Calu3 (cell line): ENCODE measurements around the gene ZBTB22. TPM values are rescaled to one million over a fixed set of nuclear protein-coding genes. Genes with fewer than 3 reads are reported as not detected.
"Not testable (repeated sequence)": the region's sequence is repeated elsewhere in the genome, so short reads cannot be mapped to it uniquely, and the experiment has no call there.

ENCODE experiments used
- BruUV-seq: library from RNA; stranded (reverse); fragments of 400-500 nt; replicated peaks from 2 replicates; lab custom pipeline; 2021; lab: Mats Ljungman, UMichigan
- CTCF ChIA-PET: fragments of 300-600 bp; sonication (Branson Sonifier 250); formaldehyde crosslinking; loops from one replicate; lab custom pipeline; 2022; ENCODE audit warnings: antibody characterized with exemption; lab: Charles Lee
- DNase-seq: peaks from one replicate; pipeline ENCODE4 v3.0.0; 2022
- H3K27ac Mint-ChIP-seq: one replicate; pipeline ENCODE4 v1.8.0; 2022; ENCODE audit warnings: mixed read lengths; ENCODE audit not compliant: unreplicated experiment
- H3K27me3 Mint-ChIP-seq: one replicate; pipeline ENCODE4 v1.8.0; 2022; ENCODE audit warnings: mixed read lengths; ENCODE audit not compliant: unreplicated experiment
- H3K36me3 Mint-ChIP-seq: one replicate; pipeline ENCODE4 v1.8.0; 2022; ENCODE audit warnings: mild to moderate bottlenecking, moderate library complexity, mixed read lengths; ENCODE audit not compliant: insufficient read depth, unreplicated experiment
- H3K4me1 Mint-ChIP-seq: one replicate; pipeline ENCODE4 v1.8.0; 2022; ENCODE audit warnings: mild to moderate bottlenecking, low read depth, mixed read lengths; ENCODE audit not compliant: unreplicated experiment
- H3K4me3 Mint-ChIP-seq: one replicate; pipeline ENCODE4 v1.8.0; 2022; ENCODE audit warnings: mild to moderate bottlenecking, low read depth, moderate library complexity, mixed read lengths; ENCODE audit not compliant: unreplicated experiment
- H3K9me3 Mint-ChIP-seq: one replicate; pipeline ENCODE4 v1.8.0; 2022; ENCODE audit warnings: low read depth, mixed read lengths; ENCODE audit not compliant: unreplicated experiment
- intact Hi-C: fragments of 100-400 bp; cut with micrococcal nuclease; formaldehyde crosslinking; loops from one replicate; pipeline ENCODE4 v1.10.0; 2022; ENCODE audit not compliant: unreplicated experiment
- total RNA-seq: library from RNA; stranded (reverse); gene quantifications from 2 replicates; pipeline ENCODE4 v1.2.3, GENCODE V29; 2022
- TF ChIP-seq, protein P1 (sequence below): fragments of 200-600 bp; IDR thresholded peaks from one replicate; pipeline ENCODE4 v1.8.0; 2022; ENCODE audit warnings: antibody characterized with exemption; ENCODE audit not compliant: unreplicated experiment

ZBTB22 gene
- total RNA-seq, 1 experiment from 2014 or later, result 22.6 TPM

DNA sequence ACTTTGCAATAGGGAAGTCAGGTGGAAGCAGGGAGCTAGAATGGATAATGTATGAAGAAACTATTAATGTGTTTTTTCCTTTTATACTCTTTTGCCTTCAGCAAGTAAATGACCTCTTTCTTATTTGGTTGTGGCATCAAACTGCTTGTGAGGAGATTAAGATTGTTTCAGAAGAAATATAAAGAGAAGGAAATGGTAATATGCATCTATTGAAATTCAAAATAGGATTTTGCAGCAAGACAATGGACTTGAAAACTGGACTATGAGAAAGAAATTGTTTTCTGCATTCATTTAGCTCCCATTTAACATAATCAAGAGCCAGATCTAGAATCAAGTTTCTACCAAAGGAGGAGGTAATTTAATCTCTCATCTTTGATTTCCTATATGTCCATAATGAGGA is 41.8 kb upstream of the ZBTB22 start:
- H3K4me1 Mint-ChIP-seq, result peaks cover 62% of the 10 kb centered on the region

DNA sequence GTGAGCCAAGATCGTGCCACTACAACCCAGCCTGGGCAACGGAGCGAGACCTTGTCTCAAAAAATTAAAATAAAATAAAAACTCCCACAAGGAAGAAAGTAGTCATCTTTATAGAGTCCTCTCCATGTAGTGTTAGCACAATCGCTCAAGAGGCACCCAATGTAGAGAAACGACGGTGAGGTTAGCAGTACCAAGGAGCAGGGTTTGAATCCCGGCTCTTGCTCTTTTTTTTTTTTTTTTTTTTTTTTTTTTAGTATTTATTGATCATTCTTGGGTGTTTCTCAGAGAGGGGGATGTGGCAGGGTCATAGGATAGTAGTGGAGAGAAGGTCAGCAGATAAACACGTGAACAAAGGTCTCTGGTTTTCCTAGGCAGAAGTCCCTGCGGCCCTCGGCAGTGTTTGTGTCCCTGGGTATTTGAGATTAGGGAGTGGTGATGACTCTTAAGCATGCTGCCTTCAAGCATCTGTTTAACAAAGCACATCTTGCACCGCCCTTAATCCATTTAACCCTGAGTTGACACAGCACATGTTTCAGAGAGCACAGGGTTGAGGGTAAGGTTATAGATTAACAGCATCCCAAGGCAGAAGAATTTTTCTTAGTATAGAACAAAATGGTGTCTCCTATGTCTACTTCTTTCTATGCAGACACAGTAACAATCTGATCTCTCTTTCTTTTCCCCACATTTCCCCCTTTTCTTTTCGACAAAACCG is 39.8 kb upstream of the ZBTB22 start:
- peaks cover 48% of the 10 kb centered on the region for H3K4me1 Mint-ChIP-seq
- BruUV-seq, H3K9me3 Mint-ChIP-seq, H3K27ac Mint-ChIP-seq, H3K27me3 Mint-ChIP-seq, DNase-seq, intact Hi-C loops, H3K36me3 Mint-ChIP-seq, H3K4me3 Mint-ChIP-seq: not testable (repeated sequence)
- CTCF ChIA-PET, result interaction anchor here (0.9 kb wide), 1 partner anchor 17 kb away, joined by 3 read pairs; no protein-coding TSS in a partner anchor

More for the DNA sequence above, 41.8 kb upstream of the ZBTB22 start:
- no peak for DNase-seq
- intact Hi-C loops, result no loop called here
- H3K27ac Mint-ChIP-seq, result no peak overlapping the region
- H3K27me3 Mint-ChIP-seq, result no peaks in the 10 kb centered on the region
- TF ChIP-seq, protein P1, sequence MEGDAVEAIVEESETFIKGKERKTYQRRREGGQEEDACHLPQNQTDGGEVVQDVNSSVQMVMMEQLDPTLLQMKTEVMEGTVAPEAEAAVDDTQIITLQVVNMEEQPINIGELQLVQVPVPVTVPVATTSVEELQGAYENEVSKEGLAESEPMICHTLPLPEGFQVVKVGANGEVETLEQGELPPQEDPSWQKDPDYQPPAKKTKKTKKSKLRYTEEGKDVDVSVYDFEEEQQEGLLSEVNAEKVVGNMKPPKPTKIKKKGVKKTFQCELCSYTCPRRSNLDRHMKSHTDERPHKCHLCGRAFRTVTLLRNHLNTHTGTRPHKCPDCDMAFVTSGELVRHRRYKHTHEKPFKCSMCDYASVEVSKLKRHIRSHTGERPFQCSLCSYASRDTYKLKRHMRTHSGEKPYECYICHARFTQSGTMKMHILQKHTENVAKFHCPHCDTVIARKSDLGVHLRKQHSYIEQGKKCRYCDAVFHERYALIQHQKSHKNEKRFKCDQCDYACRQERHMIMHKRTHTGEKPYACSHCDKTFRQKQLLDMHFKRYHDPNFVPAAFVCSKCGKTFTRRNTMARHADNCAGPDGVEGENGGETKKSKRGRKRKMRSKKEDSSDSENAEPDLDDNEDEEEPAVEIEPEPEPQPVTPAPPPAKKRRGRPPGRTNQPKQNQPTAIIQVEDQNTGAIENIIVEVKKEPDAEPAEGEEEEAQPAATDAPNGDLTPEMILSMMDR, result no peak
- H3K36me3 Mint-ChIP-seq, result peaks cover 14% of the 10 kb centered on the region
- no TSS peak for BruUV-seq
- H3K9me3 Mint-ChIP-seq, result no peaks in the 10 kb centered on the region
- no peak overlapping the region for H3K4me3 Mint-ChIP-seq
- CTCF ChIA-PET, result interaction anchor here (0.7 kb wide), 1 partner anchor 152 kb away, joined by 3 read pairs; no protein-coding TSS in a partner anchor

DNA sequence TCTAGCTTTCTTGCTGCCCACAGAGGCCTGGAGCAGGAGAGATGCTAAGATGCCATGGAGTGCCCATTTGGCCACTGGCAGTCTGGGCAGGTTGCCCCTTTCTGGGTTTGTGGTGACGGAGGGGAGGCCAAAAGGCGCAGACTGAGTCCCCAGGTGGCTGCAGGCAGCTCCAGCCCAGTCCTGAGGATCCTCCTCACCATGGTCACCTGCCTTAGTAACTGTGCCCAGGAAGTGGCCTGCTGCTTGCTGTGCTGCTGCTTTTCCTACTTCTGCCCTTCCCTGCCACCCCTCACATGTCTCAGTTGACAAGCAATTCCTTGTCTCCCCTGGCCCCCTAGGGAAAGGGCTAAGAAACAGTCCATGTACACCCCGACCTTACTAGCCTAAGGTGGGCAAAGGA is 38.8 kb upstream of the ZBTB22 start:
- H3K36me3 Mint-ChIP-seq, result no peaks in the 10 kb centered on the region
- peaks cover 8% of the 10 kb centered on the region for H3K27me3 Mint-ChIP-seq
- no peak overlapping the region for H3K27ac Mint-ChIP-seq
- no peak overlapping the region for H3K4me3 Mint-ChIP-seq
- TF ChIP-seq, protein P1, result no peak
- intact Hi-C loops, result no loop called here
- no peak for DNase-seq
- H3K4me1 Mint-ChIP-seq, result peaks cover 39% of the 10 kb centered on the region
- no peaks in the 10 kb centered on the region for H3K9me3 Mint-ChIP-seq
- no TSS peak for BruUV-seq
- CTCF ChIA-PET, result interaction anchor here (0.9 to 1.7 kb wide), 2 partner anchors 8 to 18 kb away, joined by 3 to 4 read pairs; no protein-coding TSS in a partner anchor

DNA sequence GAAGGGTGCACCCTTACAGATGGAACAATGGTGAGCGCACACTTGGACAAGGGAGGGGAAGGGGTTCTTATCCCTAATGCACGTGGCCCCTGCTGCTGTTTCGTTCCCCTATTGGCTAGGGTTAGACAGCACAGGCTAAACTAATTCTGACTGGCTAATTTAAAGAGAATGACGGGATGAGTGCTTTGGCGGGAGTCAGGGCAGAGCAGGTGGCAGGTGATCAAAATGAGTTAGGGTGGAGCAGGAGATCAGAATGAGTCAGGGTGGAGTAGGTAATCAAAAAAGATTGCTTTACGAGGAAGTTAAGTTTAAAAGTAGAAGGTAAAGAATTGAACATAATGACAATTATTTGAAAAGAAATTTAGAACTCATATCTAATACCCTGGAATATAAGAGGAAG is 38.3 kb upstream of the ZBTB22 start:
- BruUV-seq, DNase-seq, H3K4me3 Mint-ChIP-seq, H3K36me3 Mint-ChIP-seq, H3K9me3 Mint-ChIP-seq, intact Hi-C loops, H3K27ac Mint-ChIP-seq: not testable (repeated sequence)
- CTCF ChIA-PET, result interaction anchor here (1.7 kb wide), 1 partner anchor 9 kb away, joined by 4 read pairs; no protein-coding TSS in a partner anchor
- peaks cover 39% of the 10 kb centered on the region for H3K4me1 Mint-ChIP-seq
- H3K27me3 Mint-ChIP-seq, result peaks cover 12% of the 10 kb centered on the region

DNA sequence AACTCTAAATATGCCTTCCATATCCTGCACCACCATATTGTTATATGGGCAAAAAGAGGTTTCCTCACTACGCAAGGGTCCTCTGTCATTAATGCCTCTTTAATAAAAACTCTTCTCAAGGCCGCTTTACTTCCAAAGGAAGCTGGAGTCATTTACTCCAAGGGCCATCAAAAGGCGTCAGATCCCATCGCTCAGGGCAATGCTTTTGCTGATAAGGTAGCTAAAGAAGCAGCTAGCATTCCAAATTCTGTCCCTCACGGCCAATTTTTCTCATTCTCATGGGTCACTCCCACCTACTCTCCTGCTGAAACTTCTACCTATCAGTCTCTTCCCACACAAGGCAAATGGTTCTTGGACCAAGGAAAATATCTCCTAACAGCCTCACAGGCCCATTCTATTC is 30.3 kb upstream of the ZBTB22 start:
- Mint-ChIP-seq H3K27ac (no peak overlapping the region), H3K4me1 (no peaks in the 10 kb centered on the region), H3K27me3 (peaks cover 62% of the 10 kb centered on the region), H3K9me3 (no peaks in the 10 kb centered on the region), H3K4me3 (no peak overlapping the region), H3K36me3 (no peaks in the 10 kb centered on the region)
- no TSS peak for BruUV-seq
- CTCF ChIA-PET, result interaction anchor here (0.6 kb wide), 1 partner anchor 12 kb away, joined by 5 read pairs; no protein-coding TSS in a partner anchor
- TF ChIP-seq, protein P1, result no peak
- intact Hi-C loops, result no loop called here
- DNase-seq, result no peak

DNA sequence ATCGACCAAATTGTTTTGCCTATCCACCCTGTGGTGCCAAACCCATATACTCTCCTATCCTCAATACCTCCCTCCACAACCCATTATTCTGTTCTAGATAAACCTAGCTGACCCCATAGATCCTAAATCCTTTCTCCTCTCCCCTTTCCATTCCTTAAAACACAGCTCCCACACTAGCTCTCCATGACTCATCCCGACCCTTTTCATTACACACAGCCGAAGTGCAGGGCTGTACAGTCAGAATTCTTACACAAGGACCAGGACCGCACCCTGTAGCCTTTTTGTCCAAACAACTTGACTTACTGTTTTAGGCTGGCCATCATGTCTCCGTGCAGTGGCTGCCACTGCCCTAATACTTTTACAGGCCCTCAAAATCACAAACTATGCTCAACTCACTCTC is 29.4 kb upstream of the ZBTB22 start:
- H3K27me3 Mint-ChIP-seq, result peaks cover 61% of the 10 kb centered on the region
- BruUV-seq, H3K36me3 Mint-ChIP-seq, H3K4me1 Mint-ChIP-seq, H3K9me3 Mint-ChIP-seq, DNase-seq, H3K4me3 Mint-ChIP-seq, CTCF ChIA-PET, intact Hi-C loops, H3K27ac Mint-ChIP-seq: not testable (repeated sequence)
